ENCODE data around the gene CAMKK1. TPM values are rescaled to one million over a fixed set of nuclear protein-coding genes. Genes with fewer than 3 reads are reported as not detected.

The CAMKK1 gene
- total RNA-seq, 4 donors from 2014 or later = 2.9 to 8.8 (median 4.4) TPM

- Histone ChIP-seq H3K4me3 (no peak overlapping the region), H3K9me3 (no peaks in the 10 kb centered on the region), H3K27ac (replicated peaks in 1 of 4) (peak overlapping the region in 1 of 4 donors; percentile 67), H3K36me3 (peaks cover 0 to 18% (median 2%) of the 10 kb centered on the region in 4 donors), H3K27me3 (no peaks in the 10 kb centered on the region), H3K4me1 (peaks cover 10 to 29% (median 19%) of the 10 kb centered on the region in 4 donors)
- no peak for DNase-seq (ENCODE audit: extremely low spot score)
- intact Hi-C loops (cut with DNase I) = no loop called here
- TF ChIP-seq EP300 (IDR thresholded peaks at IDR 0.05) (no peak), POLR2A (IDR thresholded peaks at IDR 0.05; ENCODE audit: low read depth) (no peak), POLR2AphosphoS5 (IDR thresholded peaks at IDR 0.05) (no peak)
- TF ChIP-seq, protein P1, sequence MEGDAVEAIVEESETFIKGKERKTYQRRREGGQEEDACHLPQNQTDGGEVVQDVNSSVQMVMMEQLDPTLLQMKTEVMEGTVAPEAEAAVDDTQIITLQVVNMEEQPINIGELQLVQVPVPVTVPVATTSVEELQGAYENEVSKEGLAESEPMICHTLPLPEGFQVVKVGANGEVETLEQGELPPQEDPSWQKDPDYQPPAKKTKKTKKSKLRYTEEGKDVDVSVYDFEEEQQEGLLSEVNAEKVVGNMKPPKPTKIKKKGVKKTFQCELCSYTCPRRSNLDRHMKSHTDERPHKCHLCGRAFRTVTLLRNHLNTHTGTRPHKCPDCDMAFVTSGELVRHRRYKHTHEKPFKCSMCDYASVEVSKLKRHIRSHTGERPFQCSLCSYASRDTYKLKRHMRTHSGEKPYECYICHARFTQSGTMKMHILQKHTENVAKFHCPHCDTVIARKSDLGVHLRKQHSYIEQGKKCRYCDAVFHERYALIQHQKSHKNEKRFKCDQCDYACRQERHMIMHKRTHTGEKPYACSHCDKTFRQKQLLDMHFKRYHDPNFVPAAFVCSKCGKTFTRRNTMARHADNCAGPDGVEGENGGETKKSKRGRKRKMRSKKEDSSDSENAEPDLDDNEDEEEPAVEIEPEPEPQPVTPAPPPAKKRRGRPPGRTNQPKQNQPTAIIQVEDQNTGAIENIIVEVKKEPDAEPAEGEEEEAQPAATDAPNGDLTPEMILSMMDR (IDR thresholded peaks at IDR 0.05) = no peak
- WGBS = 89% methylated on average over 16 of the region's 16 CpGs
Observed at GRCh38 chr17:3926860-3927627, 34.2 kb upstream of the CAMKK1 start.

DNA sequence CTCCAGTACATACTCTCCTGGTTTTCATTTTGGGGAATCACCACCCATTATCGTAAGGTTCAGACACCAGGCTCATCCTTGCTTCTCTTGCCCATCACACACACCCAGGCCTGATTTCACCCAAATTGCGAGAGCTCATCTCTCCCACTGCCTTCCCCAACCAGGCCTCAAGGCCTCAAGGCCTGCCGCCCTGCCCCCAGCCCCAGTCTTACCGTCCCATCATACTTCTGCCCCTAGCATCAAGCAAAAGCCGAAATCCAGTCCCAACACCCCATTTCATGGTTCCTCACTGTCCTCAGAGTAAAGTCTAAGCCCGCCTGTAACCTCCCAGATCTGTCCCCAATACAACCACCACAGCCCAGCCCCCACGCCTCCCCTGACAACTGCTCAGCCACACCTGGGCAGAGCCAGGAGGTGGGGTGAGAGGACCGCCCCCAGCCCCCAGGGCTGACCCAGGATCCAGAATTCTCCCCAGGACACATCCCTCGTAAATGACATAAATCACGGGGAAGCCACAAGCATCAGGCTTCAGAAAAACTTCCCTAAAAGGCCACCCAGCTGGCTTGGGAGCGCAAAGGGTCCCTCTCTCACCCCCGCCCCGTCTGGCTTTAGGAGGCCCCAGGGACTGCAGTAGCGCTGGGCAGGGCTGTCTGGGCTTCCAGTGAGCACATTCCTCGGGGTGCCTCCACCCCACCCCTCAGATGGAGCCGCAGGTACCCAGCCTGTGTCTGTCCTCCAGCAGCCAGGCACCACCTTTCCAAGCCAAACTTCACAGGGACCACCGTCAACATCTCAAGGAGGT, 33.0 kb upstream of the CAMKK1 start:
- 92% methylated on average over 12 of the region's 17 CpGs for WGBS
- TF ChIP-seq, protein P1 (IDR thresholded peaks at IDR 0.05) = no peak
- TF ChIP-seq POLR2AphosphoS5 (IDR thresholded peaks at IDR 0.05) (no peak), EP300 (IDR thresholded peaks at IDR 0.05) (no peak), POLR2A (IDR thresholded peaks at IDR 0.05; ENCODE audit: low read depth) (no peak)
- H3K4me3 ChIP-seq = no peak overlapping the region
- no peak for DNase-seq (ENCODE audit: extremely low spot score)
- H3K9me3 ChIP-seq = no peaks in the 10 kb centered on the region
- peaks cover 0 to 13% (median 2%) of the 10 kb centered on the region in 4 donors for H3K36me3 ChIP-seq
- H3K4me1 ChIP-seq = peaks cover 10 to 35% (median 24%) of the 10 kb centered on the region in 4 donors
- H3K27me3 ChIP-seq = no peaks in the 10 kb centered on the region
- H3K27ac ChIP-seq (replicated peaks in 1 of 4) = peak overlapping the region in 2 of 4 donors; percentile 65 to 67
- intact Hi-C loops (cut with DNase I) = no loop called here

- 52% methylated on average over 20 of the region's 40 CpGs for WGBS
- Histone ChIP-seq H3K27me3 (no peaks in the 10 kb centered on the region), H3K4me3 (no peak overlapping the region), H3K9me3 (no peaks in the 10 kb centered on the region), H3K4me1 (peaks cover 10 to 35% (median 24%) of the 10 kb centered on the region in 4 donors), H3K27ac (replicated peaks in 1 of 4) (peak overlapping the region; percentile 23 to 67 (median 60)), H3K36me3 (peaks cover 0 to 13% (median 2%) of the 10 kb centered on the region in 4 donors)
- intact Hi-C loops (cut with DNase I) = no loop called here
- no peak for DNase-seq (ENCODE audit: extremely low spot score)
- TF ChIP-seq, protein P1 (IDR thresholded peaks at IDR 0.05) = no peak
- TF ChIP-seq EP300 (IDR thresholded peaks at IDR 0.05) = no peak
- no peak for TF ChIP-seq POLR2A (IDR thresholded peaks at IDR 0.05; ENCODE audit: low read depth)
- no peak for TF ChIP-seq POLR2AphosphoS5 (IDR thresholded peaks at IDR 0.05)
Observed at GRCh38 chr17:3924512-3925350, 31.9 kb upstream of the CAMKK1 start.

- no peak for TF ChIP-seq EP300 (IDR thresholded peaks at IDR 0.05)
- TF ChIP-seq POLR2A (IDR thresholded peaks at IDR 0.05; ENCODE audit: low read depth) = no peak
- TF ChIP-seq, protein P1 (IDR thresholded peaks at IDR 0.05) = no peak
- TF ChIP-seq POLR2AphosphoS5 (IDR thresholded peaks at IDR 0.05) = no peak
- peak overlapping the region in 2 of 4 donors; percentile 65 to 67 for H3K27ac ChIP-seq (replicated peaks in 1 of 4)
- DNase-seq (ENCODE audit: extremely low spot score) = no peak
- intact Hi-C loops (cut with DNase I) = no loop called here
- no peaks in the 10 kb centered on the region for H3K27me3 ChIP-seq
- no peak overlapping the region for H3K4me3 ChIP-seq
- 90% methylated on average over 17 of the region's 18 CpGs for WGBS
- peaks cover 10 to 43% (median 33%) of the 10 kb centered on the region in 4 donors for H3K4me1 ChIP-seq
- H3K36me3 ChIP-seq = peaks cover 0 to 6% (median 0%) of the 10 kb centered on the region in 4 donors
- H3K9me3 ChIP-seq = no peaks in the 10 kb centered on the region
Observed at GRCh38 chr17:3923466-3924190, 30.8 kb upstream of the CAMKK1 start.
